Measurements from ENCODE around the gene BABAM2.
"Not testable (repeated sequence)": the region's sequence is repeated elsewhere in the genome, so short reads cannot be mapped to it uniquely, and the experiment has no call there.

BABAM2 gene

DNA sequence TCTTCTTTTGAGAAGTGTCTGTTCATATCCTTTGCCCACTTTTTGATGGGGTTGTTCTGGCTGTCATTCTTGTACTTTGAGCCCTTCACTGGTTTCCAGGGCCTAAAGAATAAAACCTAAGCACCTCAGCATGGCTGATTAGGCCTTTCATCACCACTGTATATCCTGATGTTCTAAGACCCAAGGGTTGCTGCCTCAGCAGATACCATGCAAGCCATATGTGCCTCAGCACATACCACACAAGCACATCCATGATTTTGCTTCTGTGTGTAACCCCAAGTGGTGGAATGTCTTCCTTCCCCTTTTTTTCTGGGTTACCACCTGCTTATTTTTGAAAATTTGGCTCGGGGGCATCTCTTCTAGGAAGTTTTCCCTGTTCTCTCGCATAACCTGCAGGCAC is 11.7 kb upstream of the BABAM2 start:
- no peak for DNase-seq (ENCODE audit: low read depth in 3 of 3)

DNA sequence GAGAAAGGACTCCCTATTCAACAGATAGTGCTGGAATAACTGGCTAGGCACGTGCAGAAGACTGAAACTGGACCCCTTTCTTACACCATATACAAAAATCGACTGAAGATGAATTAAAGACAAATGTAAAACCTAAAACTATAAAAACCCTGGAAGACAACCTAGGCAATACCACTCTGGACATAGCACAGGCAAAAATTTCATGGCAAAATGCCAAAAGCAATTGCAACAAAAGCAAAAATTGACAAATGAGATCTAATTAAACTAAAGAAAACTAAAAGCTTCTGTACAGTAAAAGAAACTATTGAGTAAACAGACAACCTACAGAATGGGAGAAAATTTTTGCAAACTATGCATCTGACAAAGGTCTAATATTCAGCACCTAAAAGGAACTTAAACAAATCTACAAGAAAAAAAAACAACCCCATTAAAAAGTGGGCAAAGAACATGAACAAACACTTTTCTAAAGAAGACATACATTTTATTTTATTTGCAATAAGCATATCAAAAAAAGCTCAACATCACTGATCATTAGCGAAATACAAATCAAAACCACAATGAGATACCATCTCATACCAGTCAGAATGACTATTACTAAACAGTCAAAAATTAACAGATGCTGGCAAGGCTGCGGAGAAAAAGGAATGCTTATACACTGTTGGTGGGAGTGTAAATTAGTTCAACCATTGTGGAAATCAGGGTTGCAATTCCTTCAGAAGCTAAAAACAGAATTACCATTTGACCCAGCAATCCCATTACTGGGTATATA is 8.5 kb upstream of the BABAM2 start:
- DNase-seq (ENCODE audit: low read depth in 3 of 3) = not testable (repeated sequence)

DNA sequence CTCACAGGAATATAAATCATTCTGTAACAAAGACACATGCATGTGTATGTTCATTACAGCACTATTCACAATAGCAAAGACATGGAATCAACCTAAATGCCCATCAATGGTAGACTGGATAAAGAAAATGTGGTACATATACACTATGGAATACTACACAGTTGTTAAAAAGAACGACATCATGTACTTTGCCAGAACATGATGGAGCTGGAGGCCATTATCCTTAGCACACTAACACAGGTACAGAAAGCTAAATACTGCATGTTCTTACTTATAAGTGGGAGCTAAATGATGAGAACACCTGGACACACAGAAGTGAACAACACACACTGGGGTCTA is 8.0 kb upstream of the BABAM2 start:
- DNase-seq (ENCODE audit: low read depth in 3 of 3) = not testable (repeated sequence)

GRCh38 chr2:27884601-27885000 is 5.9 kb upstream of the BABAM2 start:
- DNase-seq (ENCODE audit: low read depth in 3 of 3) = no peak

DNA sequence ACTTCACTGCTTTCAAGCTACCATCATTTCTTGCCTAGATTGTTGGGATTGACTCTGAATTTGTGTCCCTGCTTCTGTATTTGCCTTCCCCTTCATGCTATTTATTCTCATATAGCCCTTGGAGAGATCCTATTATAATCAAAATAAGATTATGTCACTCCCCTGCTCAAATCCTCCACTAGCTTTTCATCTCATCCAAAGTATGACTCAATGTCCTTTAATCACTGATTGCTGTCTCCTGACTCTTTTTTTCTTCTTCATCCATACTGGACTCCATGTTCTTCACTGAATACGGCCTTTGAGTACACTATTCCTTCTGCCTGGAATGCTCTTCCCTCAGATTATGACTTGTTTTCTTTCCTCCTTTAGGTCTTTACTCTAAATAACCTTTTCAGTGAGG is 5.3 kb upstream of the BABAM2 start:
- no peak for DNase-seq (ENCODE audit: low read depth in 3 of 3)

- no peak for DNase-seq (ENCODE audit: low read depth in 3 of 3)
These were observed 4.9 kb upstream of the BABAM2 start for GRCh38 chr2:27885661-27886060.

DNA sequence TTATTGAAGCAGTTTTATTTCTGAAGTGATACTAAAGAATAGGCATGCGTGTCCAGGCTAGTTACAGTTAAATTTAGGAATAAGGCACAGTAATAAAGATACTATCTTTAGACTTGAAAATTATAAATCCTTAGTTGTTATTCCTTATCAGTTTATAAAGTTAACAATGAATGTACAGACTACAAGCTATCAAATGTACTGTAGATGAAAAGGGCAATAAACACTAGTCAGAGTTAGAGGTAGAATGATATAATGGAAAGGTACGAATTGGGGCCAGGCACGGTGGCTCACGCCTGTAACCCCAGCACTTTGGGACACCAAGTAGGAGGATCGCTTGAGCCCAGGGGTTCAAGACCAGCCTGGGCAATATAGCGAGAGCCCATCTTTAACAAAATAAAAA is 4.2 kb upstream of the BABAM2 start:
- no peak for DNase-seq (ENCODE audit: low read depth in 3 of 3)

- DNase-seq (ENCODE audit: low read depth in 3 of 3) = no peak
These were observed 3.4 kb upstream of the BABAM2 start for GRCh38 chr2:27887111-27887510.

GRCh38 chr2:27887830-27888229 is 2.7 kb upstream of the BABAM2 start:
- no peak for DNase-seq (ENCODE audit: low read depth in 3 of 3)

DNA sequence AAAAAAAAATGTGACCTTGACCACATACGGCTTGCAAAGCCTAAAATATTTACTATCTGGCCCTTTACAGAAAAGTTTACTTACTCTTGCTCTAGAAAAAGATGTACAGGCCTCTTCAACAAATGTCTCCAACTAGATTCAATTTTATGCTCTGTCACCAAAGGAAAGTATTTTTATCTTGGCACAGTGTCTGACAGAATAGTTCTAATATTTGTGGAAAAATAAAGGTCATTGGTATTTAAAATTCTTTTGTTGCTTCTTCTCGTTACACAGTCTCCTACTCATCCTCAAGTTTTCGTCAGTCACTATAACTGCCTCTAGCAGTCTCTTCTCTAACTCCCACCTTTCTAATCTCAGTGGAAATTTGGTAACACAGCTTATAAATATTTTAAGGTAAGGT is 1.7 kb upstream of the BABAM2 start:
- DNase-seq (ENCODE audit: low read depth in 3 of 3) = no peak

GRCh38 chr2:27889774-27890145 is 769 bp upstream of the BABAM2 start:
- DNase-seq (ENCODE audit: low read depth in 3 of 3) = no peak

GRCh38 chr2:27890924-27891672 is 569 bp downstream of the BABAM2 start:
- DNase-seq (ENCODE audit: low read depth in 3 of 3) = peak; percentile 68 to 84 (median 79)

GRCh38 chr2:27891673-27892105 is 1.2 kb downstream of the BABAM2 start:
- no peak for DNase-seq (ENCODE audit: low read depth in 3 of 3)

- DNase-seq (ENCODE audit: low read depth in 3 of 3) = no peak
These were observed 2.5 kb downstream of the BABAM2 start for GRCh38 chr2:27893006-27893405.

DNA sequence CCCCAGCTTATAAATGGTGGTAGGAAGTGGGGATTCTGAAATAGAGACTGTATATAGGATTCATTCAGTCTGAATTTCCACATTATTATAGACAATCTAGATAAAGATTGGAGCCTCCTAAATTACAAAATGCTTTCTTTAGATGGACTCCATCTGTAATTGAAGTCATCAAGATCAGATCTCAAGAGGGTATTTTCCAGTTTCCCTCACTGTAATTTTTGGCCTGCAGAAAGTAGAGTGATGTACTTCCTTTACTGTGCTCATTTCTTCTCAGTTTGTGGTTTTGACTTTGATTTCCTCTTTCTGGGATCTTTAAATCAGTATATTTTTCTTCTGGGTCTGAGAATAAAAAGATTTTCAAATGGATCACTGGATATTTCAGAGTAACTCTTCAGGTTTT is 7.2 kb downstream of the BABAM2 start:
- no peak for DNase-seq (ENCODE audit: low read depth in 3 of 3)

DNA sequence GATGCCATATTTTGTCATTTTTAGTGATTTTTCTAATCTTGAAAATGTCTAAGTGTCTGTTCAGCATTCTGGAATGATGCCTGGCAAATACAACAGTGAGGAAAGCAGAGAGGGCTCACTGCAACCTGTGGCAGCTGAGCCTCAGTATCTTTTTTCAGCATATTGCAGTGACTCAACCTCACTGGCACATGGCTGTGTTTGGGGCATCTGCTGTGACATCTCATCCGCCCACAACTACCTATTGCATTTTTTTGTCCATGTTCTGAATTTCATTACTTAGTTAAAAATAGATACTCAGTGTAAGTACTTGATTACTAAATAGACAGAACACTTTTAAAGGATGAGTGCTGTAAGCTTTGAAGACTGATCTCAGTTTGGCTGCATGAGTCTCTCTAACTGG is 10.7 kb downstream of the BABAM2 start:
- peak in 1 of 3 donors; percentile 12 for DNase-seq (ENCODE audit: low read depth in 3 of 3)

DNA sequence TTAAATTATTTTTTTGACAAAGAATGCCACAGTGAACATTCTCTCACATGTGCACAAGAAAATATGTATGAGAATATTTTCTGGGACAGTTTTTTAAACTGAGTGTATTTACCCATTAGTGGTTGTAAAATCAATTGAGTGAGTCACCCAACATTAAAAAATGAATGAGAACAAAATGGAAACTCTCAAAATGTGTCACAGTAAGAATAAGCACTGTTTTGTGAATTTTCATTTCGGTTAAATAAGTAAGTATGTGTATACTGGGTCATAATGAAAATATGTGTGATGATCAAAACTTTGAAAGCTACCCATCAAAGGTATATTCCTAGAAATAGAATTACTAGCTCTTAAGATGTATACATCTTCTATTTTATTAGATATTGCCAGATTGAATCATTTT is 11.6 kb downstream of the BABAM2 start:
- DNase-seq (ENCODE audit: low read depth in 3 of 3) = no peak

DNA sequence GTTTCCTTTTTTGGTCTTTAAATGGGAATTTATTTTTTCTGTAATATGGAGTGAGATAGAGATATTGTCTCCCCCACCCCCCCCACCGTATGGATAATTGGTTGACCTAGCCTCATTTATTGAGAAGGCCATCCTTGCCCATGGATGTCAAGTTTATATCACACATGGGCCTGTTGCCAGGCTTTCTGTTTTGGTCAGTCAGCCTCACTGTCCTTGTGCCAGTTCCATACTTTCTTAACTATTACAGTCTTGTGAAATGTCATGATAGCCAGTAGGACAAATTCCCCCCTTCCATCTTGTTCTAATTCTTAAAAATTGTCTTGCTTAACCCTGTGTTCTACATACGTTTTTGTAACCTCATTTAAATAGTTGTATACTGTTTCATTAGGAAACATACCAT is 12.5 kb downstream of the BABAM2 start:
- DNase-seq (ENCODE audit: low read depth in 3 of 3) = no peak

DNA sequence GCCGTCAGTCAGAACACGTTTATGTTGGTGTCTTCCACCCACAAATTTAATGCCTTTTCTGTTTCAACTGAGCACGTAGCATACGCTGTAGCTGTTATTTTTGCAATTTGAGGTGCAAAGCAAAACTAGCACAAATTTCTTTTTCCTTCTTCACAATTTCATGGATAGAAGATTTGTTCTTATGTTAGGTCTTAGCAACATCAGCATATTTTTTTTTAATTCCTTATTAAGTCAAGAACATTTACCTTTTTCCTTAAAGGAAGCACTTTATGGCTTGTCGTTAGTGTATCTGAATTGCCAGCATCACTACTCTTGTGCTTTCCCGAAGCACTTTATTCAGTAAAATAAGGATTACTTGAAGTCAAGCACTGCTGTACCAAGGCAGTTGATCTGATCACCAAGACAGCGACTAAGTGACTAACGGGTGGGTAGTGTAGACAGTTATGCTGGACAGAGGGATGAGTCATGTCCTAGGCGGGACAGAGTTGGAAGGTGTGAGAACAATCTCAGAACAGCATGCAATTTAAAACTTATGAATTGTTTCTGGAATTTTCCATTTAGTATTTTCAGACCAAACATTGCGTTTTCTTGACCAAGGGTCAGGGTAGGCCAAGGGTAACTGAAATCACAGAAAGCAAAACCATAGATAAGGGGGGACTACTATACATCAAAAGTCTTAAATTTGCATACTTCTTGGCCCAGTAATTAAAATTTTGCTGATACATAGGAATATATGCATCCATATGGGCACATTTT is 13.3 kb downstream of the BABAM2 start:
- no peak for DNase-seq (ENCODE audit: low read depth in 3 of 3)

GRCh38 chr2:27904405-27904665 is 13.8 kb downstream of the BABAM2 start:
- DNase-seq (ENCODE audit: low read depth in 3 of 3) = no peak

DNA sequence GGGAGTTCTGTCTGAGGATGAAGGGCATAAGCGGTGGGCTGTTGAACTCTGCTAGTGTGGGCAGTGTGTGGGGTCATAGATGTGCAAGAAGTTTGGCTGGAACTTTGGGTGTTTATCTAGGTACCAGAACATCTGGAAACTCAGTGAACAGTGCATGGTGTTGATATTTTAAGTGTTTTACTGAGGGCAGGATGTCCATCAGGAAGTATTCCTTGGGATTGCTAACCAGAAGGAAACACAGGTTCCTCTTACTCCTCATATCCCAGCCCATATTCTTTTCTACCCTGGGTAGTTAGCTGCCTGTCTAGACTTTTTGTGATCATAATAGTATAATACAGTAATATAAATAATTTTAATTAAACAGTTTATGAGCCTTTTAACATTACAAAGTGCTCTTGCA is 15.5 kb downstream of the BABAM2 start:
- DNase-seq (ENCODE audit: low read depth in 3 of 3) = no peak

- no peak for DNase-seq (ENCODE audit: low read depth in 3 of 3)
These were observed 17.0 kb downstream of the BABAM2 start for GRCh38 chr2:27907547-27907946.

DNA sequence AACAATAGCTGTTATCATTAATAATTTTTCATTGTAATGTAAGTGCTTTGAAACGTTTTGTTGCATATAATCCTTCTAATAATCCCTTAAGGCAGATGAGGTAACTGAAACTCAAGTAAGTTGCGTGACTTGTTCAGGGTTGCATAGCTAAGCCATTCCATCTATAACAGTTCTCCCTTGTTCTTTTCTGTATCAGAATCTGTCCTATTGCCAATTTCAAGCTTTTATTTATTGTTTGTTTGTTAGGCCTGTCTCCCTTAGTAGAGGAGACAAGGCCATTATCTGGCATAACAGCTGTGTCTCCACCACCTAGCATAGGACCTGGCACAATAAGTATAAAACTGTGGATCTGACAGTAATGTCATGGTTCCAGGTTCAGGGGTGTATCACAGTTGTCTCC is 19.4 kb downstream of the BABAM2 start:
- DNase-seq (ENCODE audit: low read depth in 3 of 3) = no peak

Measured in stimulated activated CD4-positive, alpha-beta T cell treated with anti-CD3 and anti-CD28 coated beads, TNF-alpha, amount 100 ng/mL, for 48 hours (primary cell).